ENCODE measurements around the gene PFKP. TPM values are rescaled to one million over a fixed set of nuclear protein-coding genes. Genes with fewer than 3 reads are reported as not detected.

The PFKP gene
- polyA plus RNA-seq, 2 of the 4 experiments (the other 2 are of a cell fraction), result 164 to 279 TPM

GRCh38 chr10:3107426-3107961 is 40.1 kb downstream of the PFKP start (continued):
- TF ChIP-seq ELK1 (IDR thresholded peaks at IDR 0.05; ENCODE audit: low read depth, low read length) (no peak), RFX5 (IDR thresholded peaks at IDR 0.05) (no peak), PHF8 (IDR thresholded peaks at IDR 0.05; ENCODE audit: borderline replicate concordance, low read depth) (no peak), JUN (IDR thresholded peaks at IDR 0.05) (peak; percentile 95 to 96), POLR2A (IDR thresholded peaks at IDR 0.05; ENCODE audit: low read length) (no peak), CEBPB (IDR thresholded peaks at IDR 0.05) (peak in 1 of 2 experiments; percentile 73; a peak in 2 of 4 replicates), HDAC2 (IDR thresholded peaks at IDR 0.05) (no peak), MAFK (IDR thresholded peaks at IDR 0.05; ENCODE audit: partially characterized antibody) (peak; percentile 56), BCL3 (IDR thresholded peaks at IDR 0.05) (peak; percentile 73; the same call in 2 of the 3 replicates), JUNB (IDR thresholded peaks at IDR 0.05) (peak; percentile 92), PBX3 (IDR thresholded peaks at IDR 0.05) (peak; percentile 69), EP300 (IDR thresholded peaks at IDR 0.05) (peak; percentile 82 to 96; a peak in 3 of 5 replicates), ZSCAN20 (CRISPR knock-in tag; IDR thresholded peaks at IDR 0.05) (peak; percentile 83), EHMT2 (IDR thresholded peaks at IDR 0.05; ENCODE audit: low read depth) (no peak), ZNF302 (CRISPR knock-in tag; IDR thresholded peaks at IDR 0.05) (peak; percentile 85), BHLHE40 (IDR thresholded peaks at IDR 0.05; ENCODE audit: low read depth, low read length) (no peak), CBX2 (IDR thresholded peaks at IDR 0.05; ENCODE audit: borderline replicate concordance, low read depth) (no peak), FOSL2 (IDR thresholded peaks at IDR 0.05) (peak; percentile 88), FOSL2 (CRISPR knock-in tag; IDR thresholded peaks at IDR 0.05) (peak; percentile 93), CHD4 (IDR thresholded peaks at IDR 0.05; ENCODE audit: borderline replicate concordance) (no peak), MAX (IDR thresholded peaks at IDR 0.05) (peak; percentile 96), TFCP2L1 (CRISPR knock-in tag; IDR thresholded peaks at IDR 0.05) (peak; percentile 88), NFE2L2 (conservative IDR thresholded peaks at IDR 0.05; ENCODE audit: low read length) (no peak), SMC3 (IDR thresholded peaks at IDR 0.05) (peak; percentile 25; the same call in 1 of the 3 replicates), KDM5A (IDR thresholded peaks at IDR 0.05) (no peak)
- TF ChIP-seq, protein P1, sequence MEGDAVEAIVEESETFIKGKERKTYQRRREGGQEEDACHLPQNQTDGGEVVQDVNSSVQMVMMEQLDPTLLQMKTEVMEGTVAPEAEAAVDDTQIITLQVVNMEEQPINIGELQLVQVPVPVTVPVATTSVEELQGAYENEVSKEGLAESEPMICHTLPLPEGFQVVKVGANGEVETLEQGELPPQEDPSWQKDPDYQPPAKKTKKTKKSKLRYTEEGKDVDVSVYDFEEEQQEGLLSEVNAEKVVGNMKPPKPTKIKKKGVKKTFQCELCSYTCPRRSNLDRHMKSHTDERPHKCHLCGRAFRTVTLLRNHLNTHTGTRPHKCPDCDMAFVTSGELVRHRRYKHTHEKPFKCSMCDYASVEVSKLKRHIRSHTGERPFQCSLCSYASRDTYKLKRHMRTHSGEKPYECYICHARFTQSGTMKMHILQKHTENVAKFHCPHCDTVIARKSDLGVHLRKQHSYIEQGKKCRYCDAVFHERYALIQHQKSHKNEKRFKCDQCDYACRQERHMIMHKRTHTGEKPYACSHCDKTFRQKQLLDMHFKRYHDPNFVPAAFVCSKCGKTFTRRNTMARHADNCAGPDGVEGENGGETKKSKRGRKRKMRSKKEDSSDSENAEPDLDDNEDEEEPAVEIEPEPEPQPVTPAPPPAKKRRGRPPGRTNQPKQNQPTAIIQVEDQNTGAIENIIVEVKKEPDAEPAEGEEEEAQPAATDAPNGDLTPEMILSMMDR (IDR thresholded peaks at IDR 0.05), result no peak

Measured in A549 (cell line).